Neural cell (in vitro differentiated cells): ENCODE results near the gene CFAP20DC.

ENCODE experiments used
- EZH2 ChIP-seq: fragments of 200-600, 300-800 bp; shearing (Covaris generic), sonication (generic); IDR thresholded peaks from 2 replicates; pipeline ENCODE4 v1.6.1; 2014; ENCODE audit warnings: antibody characterized with exemption, low read length, borderline replicate concordance, mild to moderate bottlenecking; ENCODE audit not compliant: insufficient read depth, poor library complexity, severe bottlenecking
- RAD21 ChIP-seq: fragments of 450-650 bp; conservative IDR thresholded peaks from 2 replicates; pipeline ENCODE4 v1.6.1; 2014; ENCODE audit warnings: antibody characterized with exemption, mild to moderate bottlenecking, moderate library complexity
- TF ChIP-seq, protein P1 (sequence below): fragments of 450-650 bp; IDR thresholded peaks from 2 replicates; pipeline ENCODE4 v1.5.1; 2014; ENCODE audit warnings: antibody characterized with exemption, mild to moderate bottlenecking, moderate library complexity; ENCODE audit not compliant: poor library complexity, severe bottlenecking

DNA sequence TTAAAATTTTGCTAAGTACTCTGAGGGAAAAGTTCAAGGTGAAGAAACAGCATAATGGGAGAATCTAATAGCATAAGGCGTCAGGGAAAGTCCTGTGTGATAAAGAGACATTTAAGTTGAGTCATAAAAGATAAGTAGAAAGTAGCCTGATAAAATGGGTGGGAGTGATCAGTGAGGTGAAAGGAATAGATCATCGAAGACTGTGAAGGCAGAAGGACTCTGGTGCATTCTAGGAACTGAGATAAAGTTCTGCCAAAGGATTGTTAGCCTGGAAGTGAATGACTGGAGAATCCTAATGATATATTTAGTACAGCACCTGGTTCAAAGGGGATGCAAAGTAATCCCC is 149.9 kb downstream of the CFAP20DC start:
- TF ChIP-seq EZH2: no peak
- TF ChIP-seq RAD21: no peak
- TF ChIP-seq, protein P1, sequence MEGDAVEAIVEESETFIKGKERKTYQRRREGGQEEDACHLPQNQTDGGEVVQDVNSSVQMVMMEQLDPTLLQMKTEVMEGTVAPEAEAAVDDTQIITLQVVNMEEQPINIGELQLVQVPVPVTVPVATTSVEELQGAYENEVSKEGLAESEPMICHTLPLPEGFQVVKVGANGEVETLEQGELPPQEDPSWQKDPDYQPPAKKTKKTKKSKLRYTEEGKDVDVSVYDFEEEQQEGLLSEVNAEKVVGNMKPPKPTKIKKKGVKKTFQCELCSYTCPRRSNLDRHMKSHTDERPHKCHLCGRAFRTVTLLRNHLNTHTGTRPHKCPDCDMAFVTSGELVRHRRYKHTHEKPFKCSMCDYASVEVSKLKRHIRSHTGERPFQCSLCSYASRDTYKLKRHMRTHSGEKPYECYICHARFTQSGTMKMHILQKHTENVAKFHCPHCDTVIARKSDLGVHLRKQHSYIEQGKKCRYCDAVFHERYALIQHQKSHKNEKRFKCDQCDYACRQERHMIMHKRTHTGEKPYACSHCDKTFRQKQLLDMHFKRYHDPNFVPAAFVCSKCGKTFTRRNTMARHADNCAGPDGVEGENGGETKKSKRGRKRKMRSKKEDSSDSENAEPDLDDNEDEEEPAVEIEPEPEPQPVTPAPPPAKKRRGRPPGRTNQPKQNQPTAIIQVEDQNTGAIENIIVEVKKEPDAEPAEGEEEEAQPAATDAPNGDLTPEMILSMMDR: no peak
